ENCODE measurements around the gene ALDOA. TPM values are rescaled to one million over a fixed set of nuclear protein-coding genes. Genes with fewer than 3 reads are reported as not detected.

The ALDOA gene
- total RNA-seq, 1 donor from 2014 or later, result 527 TPM

DNA sequence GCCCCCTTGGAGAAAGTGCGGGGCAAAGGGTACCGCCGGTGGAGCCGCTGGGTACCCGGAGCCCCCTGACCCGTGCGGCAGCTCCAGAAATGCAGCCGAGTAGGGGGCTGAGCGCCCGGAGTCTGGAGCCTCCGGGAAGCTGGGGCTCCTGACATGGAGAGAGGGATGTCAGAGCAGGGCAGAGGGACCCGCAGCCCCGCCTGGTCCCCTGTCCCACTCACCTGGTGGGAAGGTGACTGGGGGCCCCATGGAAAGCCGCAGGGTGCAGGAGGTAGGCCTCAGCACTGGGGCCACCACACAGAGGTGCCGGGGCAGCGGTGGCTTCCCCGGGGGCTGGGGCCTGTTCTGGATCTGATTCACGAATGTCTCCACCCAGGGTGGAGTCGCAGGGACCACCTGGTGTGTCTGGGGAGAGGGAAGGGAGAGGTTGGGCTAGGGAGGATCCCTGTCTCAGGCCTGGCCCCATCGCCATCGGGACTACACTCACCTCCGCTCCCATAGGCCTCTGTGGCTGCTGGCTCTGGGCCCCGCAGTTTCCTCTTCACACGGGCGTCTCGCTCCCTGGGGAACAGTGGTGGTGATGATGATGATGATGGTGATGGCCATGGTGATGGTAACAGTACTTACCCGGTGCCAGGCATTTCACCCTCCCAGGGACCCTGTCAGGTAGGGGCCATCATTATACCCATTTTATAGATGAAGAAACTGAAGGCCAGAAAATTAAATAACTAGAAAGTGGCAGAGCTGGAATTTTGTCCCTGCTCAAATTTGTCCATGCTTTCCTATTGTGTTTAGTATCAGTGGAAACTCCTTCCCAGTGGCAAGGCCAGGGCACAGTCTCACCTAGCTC is 21.0 kb downstream of the ALDOA start:
- H3K4me3 ChIP-seq (ENCODE audit: low read depth, low read length), result no peak overlapping the region
- TF ChIP-seq, protein P1, sequence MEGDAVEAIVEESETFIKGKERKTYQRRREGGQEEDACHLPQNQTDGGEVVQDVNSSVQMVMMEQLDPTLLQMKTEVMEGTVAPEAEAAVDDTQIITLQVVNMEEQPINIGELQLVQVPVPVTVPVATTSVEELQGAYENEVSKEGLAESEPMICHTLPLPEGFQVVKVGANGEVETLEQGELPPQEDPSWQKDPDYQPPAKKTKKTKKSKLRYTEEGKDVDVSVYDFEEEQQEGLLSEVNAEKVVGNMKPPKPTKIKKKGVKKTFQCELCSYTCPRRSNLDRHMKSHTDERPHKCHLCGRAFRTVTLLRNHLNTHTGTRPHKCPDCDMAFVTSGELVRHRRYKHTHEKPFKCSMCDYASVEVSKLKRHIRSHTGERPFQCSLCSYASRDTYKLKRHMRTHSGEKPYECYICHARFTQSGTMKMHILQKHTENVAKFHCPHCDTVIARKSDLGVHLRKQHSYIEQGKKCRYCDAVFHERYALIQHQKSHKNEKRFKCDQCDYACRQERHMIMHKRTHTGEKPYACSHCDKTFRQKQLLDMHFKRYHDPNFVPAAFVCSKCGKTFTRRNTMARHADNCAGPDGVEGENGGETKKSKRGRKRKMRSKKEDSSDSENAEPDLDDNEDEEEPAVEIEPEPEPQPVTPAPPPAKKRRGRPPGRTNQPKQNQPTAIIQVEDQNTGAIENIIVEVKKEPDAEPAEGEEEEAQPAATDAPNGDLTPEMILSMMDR (IDR thresholded peaks at IDR 0.05; ENCODE audit: insufficient read depth, low read length, severe bottlenecking), result no peak
- DNase-seq (ENCODE audit: low read depth) (no peak), FAIRE-seq (no peak)
- peaks cover 29% of the 10 kb centered on the region for H3K36me3 ChIP-seq (ENCODE audit: control insufficient read depth, insufficient read depth, low read length)
- H3K27me3 ChIP-seq (ENCODE audit: control insufficient read depth, insufficient read depth, low read length), result no peaks in the 10 kb centered on the region

DNA sequence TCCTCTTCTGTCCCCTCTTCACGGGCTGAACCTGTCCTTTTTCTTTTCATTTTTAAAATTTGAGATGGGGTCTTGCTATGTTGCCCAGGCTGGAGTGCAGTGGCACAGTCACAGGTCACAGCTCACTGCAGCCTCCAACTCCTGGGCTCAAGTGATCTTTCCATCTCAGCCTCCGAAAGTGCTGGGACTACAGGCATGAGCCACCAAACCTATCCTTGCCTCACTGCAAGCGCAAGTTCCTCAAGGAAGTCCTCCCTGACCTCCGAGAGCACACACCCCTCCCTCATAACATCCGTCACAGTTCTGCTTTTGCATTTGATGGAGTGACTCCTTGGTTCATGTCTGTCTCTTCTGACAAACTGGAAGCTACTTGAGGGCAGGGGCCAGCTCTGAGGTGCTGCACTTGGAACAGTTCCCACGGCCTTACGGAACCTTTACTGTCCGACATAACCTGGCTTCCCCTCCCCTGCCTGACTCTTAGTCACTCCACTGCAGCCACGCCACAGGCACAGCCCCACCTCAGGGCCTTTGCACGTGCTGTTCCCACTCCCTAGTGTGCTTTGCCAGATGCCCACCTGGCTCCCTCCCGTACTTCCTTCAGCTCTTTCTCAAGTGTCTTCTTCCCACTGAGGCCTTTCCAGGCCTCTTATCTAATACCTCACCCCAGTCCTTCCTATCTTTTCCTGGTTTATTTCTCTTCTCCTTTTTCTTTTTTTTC is 21.8 kb downstream of the ALDOA start:
- Histone ChIP-seq H3K36me3 (ENCODE audit: control insufficient read depth, insufficient read depth, low read length) (peaks cover 25% of the 10 kb centered on the region), H3K4me3 (ENCODE audit: low read depth, low read length) (no peak overlapping the region), H3K27me3 (ENCODE audit: control insufficient read depth, insufficient read depth, low read length) (no peaks in the 10 kb centered on the region)
- TF ChIP-seq, protein P1 (IDR thresholded peaks at IDR 0.05; ENCODE audit: insufficient read depth, low read length, severe bottlenecking), result no peak
- DNase-seq (ENCODE audit: low read depth) (no peak), FAIRE-seq (peak; percentile 32)

DNA sequence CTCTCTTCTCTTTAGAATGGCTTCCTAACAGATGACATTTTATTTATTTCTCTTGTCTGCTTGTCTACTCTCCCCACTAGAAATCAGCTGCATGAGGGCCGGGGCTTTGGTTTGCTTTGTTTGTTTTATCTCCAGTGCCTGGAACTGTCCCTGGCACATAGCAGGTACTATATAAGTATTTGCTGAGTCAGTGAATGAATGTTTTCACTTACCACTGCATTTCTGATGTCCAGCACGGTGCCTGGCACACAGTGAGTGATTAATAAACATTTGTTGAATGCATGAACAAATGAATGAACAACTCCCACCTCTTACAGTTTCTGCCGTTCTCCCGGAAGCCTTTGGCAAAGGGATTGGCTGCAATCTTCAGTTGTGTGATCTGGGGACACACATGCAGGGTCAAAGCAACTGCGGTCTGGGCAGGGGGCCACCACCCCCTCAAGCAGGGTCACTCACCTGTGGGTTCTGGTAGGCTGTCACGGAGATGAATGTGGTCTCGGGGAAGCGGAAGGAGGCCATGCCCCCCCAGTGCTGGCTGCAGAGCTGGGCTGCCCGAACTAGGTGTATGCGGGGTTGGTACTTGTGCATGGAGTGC is 22.8 kb downstream of the ALDOA start:
- FAIRE-seq (no peak), DNase-seq (ENCODE audit: low read depth) (no peak)
- Histone ChIP-seq H3K36me3 (ENCODE audit: control insufficient read depth, insufficient read depth, low read length) (peaks cover 16% of the 10 kb centered on the region), H3K4me3 (ENCODE audit: low read depth, low read length) (no peak overlapping the region), H3K27me3 (ENCODE audit: control insufficient read depth, insufficient read depth, low read length) (no peaks in the 10 kb centered on the region)
- TF ChIP-seq, protein P1 (IDR thresholded peaks at IDR 0.05; ENCODE audit: insufficient read depth, low read length, severe bottlenecking), result no peak

DNA sequence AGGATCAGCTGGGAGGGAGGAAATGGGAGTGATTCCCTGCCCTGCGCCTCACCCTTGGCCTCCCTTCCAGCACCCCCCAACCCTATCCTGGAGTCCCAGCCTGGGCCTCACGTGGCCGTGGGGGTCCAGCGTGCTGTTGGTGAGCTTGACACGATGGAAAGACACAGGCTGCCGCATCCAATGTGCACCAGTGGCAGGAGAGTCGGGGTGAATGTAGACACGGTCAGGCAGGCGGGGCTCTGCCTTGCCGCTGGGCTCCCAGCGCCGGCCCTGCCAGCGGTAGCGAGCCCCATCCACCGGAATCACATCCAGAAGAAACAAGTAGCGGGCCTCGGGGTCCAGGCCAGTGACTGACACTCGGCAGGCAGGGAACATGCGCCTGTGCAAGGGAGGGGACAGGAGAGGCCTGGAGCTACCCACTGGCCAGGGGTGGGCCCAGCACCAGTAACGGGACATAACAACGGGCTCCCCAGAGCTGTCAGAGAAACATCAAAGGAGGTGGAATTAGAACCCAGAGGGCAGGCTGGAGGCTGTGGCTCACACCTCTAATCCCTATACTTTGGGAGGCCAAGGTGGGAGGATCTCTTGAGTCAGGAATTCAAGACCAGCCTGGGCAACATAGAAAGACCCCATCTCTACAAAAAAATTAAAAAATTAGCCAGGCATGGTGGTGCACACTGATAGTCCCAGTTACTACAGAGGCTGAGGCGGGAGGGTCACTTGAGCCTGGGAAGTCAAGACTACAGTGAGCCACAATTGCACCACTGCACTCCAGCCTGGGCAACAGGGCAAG is 23.5 kb downstream of the ALDOA start:
- Histone ChIP-seq H3K4me3 (ENCODE audit: low read depth, low read length) (no peak overlapping the region), H3K36me3 (ENCODE audit: control insufficient read depth, insufficient read depth, low read length) (peaks cover 10% of the 10 kb centered on the region), H3K27me3 (ENCODE audit: control insufficient read depth, insufficient read depth, low read length) (no peaks in the 10 kb centered on the region)
- DNase-seq (ENCODE audit: low read depth) (no peak), FAIRE-seq (no peak)
- TF ChIP-seq, protein P1 (IDR thresholded peaks at IDR 0.05; ENCODE audit: insufficient read depth, low read length, severe bottlenecking), result no peak

DNA sequence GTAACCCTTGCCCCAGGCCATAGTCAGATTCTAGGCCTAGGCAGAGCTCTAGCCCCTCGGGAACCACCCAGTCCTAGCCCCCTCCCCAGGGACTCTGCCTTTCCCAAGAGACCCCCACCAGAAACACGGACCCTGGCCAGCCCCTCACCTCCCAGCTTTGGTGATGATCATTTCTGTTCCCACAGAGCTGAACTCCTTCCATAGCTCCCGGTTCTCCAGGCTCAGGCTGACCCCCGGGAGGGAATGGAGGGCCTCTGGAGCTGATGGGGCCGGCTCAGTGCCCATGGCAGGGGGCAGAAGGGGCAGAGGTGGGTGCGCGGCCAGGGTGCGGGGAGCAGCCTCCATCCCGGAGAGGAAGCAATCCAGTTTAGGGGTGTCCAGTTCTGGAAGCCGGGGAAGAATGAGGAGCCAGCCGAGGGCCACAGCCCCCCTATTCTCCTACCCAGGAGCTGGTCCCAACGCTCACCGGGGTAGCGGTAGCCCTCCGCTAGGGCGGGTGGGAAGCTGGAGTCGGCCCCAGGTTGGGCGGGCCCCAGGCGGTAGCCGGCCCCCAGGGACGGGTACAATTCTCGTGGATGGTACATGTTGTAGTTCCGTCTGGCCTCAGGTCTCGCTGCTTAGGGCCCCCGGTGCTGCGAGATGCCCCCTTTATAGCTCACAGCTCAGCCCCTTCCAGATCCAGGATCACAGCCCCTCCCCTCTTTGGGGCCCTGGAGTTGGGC is 25.2 kb downstream of the ALDOA start:
- FAIRE-seq (no peak), DNase-seq (ENCODE audit: low read depth) (no peak)
- TF ChIP-seq, protein P1 (IDR thresholded peaks at IDR 0.05; ENCODE audit: insufficient read depth, low read length, severe bottlenecking), result no peak
- Histone ChIP-seq H3K4me3 (ENCODE audit: low read depth, low read length) (peak overlapping the region; percentile 44), H3K27me3 (ENCODE audit: control insufficient read depth, insufficient read depth, low read length) (no peaks in the 10 kb centered on the region), H3K36me3 (ENCODE audit: control insufficient read depth, insufficient read depth, low read length) (peaks cover 6% of the 10 kb centered on the region)
